ENCODE results near the gene NHLH2. TPM values are rescaled to one million over a fixed set of nuclear protein-coding genes. Genes with fewer than 3 reads are reported as not detected.

The NHLH2 gene
- polyA plus RNA-seq, 1 donor from 2014 or later: 0.31 TPM

GRCh38 chr1:115862403-115862802, 21.5 kb upstream of the NHLH2 start:
- H3K79me2 ChIP-seq (replicated peaks; ENCODE audit: insufficient read depth, low read length): no peaks in the 10 kb centered on the region
- no peak overlapping the region for H3K9ac ChIP-seq (ENCODE audit: low read length)
- no peak overlapping the region for H3K4me2 ChIP-seq (ENCODE audit: low read length)
- no peaks in the 10 kb centered on the region for H4K20me1 ChIP-seq (ENCODE audit: insufficient read depth)
- no peaks in the 10 kb centered on the region for H3K27me3 ChIP-seq (ENCODE audit: insufficient read depth, low read depth, low read length)
- no peak overlapping the region for H3K4me3 ChIP-seq (ENCODE audit: low read length)
- H3K9me2 ChIP-seq (ENCODE audit: insufficient read depth, low read length): no peaks in the 10 kb centered on the region
- H2AFZ ChIP-seq (ENCODE audit: low read depth, low read length): no peak overlapping the region
- no peaks in the 10 kb centered on the region for H3F3A ChIP-seq (ENCODE audit: insufficient read depth, low read length, poor library complexity, severe bottlenecking)
- no peaks in the 10 kb centered on the region for H3K9me3 ChIP-seq (ENCODE audit: low read length)
- no peak overlapping the region for H3K27ac ChIP-seq (ENCODE audit: low read length)
- TF ChIP-seq RAD21 (conservative IDR thresholded peaks at IDR 0.05): no peak
- TF ChIP-seq TAF1 (IDR thresholded peaks at IDR 0.05; ENCODE audit: low read depth): no peak
- TF ChIP-seq SMC3 (conservative IDR thresholded peaks at IDR 0.05; ENCODE audit: poor library complexity): no peak
- no peak for TF ChIP-seq EP300 (conservative IDR thresholded peaks at IDR 0.05; ENCODE audit: poor library complexity, severe bottlenecking)
- TF ChIP-seq CTCF (IDR thresholded peaks at IDR 0.05; ENCODE audit: poor library complexity, severe bottlenecking): no peak
- TF ChIP-seq REST (IDR thresholded peaks at IDR 0.05; ENCODE audit: borderline replicate concordance): no peak
- TF ChIP-seq POLR2AphosphoS5 (IDR thresholded peaks at IDR 0.05): no peak
- no peak for TF ChIP-seq MXI1 (conservative IDR thresholded peaks at IDR 0.05; ENCODE audit: poor library complexity, severe bottlenecking)
- TF ChIP-seq EZH2 (IDR thresholded peaks at IDR 0.05; ENCODE audit: borderline replicate concordance, insufficient read depth, low read length, poor library complexity, severe bottlenecking): no peak
- no peaks in the 10 kb centered on the region for H3K36me3 ChIP-seq (ENCODE audit: insufficient read depth, low read length)

GRCh38 chr1:115854005-115854404, 13.1 kb upstream of the NHLH2 start:
- TF ChIP-seq EZH2 (IDR thresholded peaks at IDR 0.05; ENCODE audit: borderline replicate concordance, insufficient read depth, low read length, poor library complexity, severe bottlenecking) (no peak), REST (IDR thresholded peaks at IDR 0.05; ENCODE audit: borderline replicate concordance) (no peak), CTCF (IDR thresholded peaks at IDR 0.05; ENCODE audit: poor library complexity, severe bottlenecking) (no peak), RAD21 (conservative IDR thresholded peaks at IDR 0.05) (no peak), MXI1 (conservative IDR thresholded peaks at IDR 0.05; ENCODE audit: poor library complexity, severe bottlenecking) (no peak), POLR2AphosphoS5 (IDR thresholded peaks at IDR 0.05) (no peak), TAF1 (IDR thresholded peaks at IDR 0.05; ENCODE audit: low read depth) (no peak), EP300 (conservative IDR thresholded peaks at IDR 0.05; ENCODE audit: poor library complexity, severe bottlenecking) (no peak), SMC3 (conservative IDR thresholded peaks at IDR 0.05; ENCODE audit: poor library complexity) (no peak)
- no peaks in the 10 kb centered on the region for H3K79me2 ChIP-seq (replicated peaks; ENCODE audit: insufficient read depth, low read length)
- no peak overlapping the region for H3K4me3 ChIP-seq (ENCODE audit: low read length)
- H3K4me2 ChIP-seq (ENCODE audit: low read length): no peak overlapping the region
- H3K9ac ChIP-seq (ENCODE audit: low read length): no peak overlapping the region
- H3F3A ChIP-seq (ENCODE audit: insufficient read depth, low read length, poor library complexity, severe bottlenecking): no peaks in the 10 kb centered on the region
- no peak overlapping the region for H3K27ac ChIP-seq (ENCODE audit: low read length)
- H3K36me3 ChIP-seq (ENCODE audit: insufficient read depth, low read length): no peaks in the 10 kb centered on the region
- H4K20me1 ChIP-seq (ENCODE audit: insufficient read depth): no peaks in the 10 kb centered on the region
- H3K9me2 ChIP-seq (ENCODE audit: insufficient read depth, low read length): no peaks in the 10 kb centered on the region
- H2AFZ ChIP-seq (ENCODE audit: low read depth, low read length): no peak overlapping the region
- H3K9me3 ChIP-seq (ENCODE audit: low read length): no peaks in the 10 kb centered on the region
- no peaks in the 10 kb centered on the region for H3K27me3 ChIP-seq (ENCODE audit: insufficient read depth, low read depth, low read length)

All from neural cell (in vitro differentiated cells).